ENCODE measurements around the gene ELFN1.

The ELFN1 gene

DNA sequence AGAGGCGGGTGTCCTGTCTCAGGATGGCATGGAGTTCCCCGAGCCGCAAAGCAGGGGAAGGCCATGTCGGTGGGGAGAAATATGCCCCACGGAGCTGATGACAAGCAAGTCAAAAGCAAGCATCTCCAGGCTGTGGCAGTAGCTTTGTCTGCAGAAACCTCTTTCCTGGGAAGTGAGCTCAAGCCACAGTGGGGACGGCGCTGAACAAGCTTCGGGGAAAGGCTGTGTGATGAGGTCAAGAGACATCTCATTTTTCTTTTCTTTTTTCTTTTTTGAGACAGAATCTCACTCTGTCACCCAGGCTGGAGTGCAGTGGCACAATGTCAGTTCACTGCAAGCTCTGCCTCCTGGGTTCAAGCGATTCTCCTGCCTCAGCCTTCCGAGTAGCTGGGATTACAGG lies 62.6 kb downstream of the ELFN1 start:
- TF ChIP-seq, protein P1, sequence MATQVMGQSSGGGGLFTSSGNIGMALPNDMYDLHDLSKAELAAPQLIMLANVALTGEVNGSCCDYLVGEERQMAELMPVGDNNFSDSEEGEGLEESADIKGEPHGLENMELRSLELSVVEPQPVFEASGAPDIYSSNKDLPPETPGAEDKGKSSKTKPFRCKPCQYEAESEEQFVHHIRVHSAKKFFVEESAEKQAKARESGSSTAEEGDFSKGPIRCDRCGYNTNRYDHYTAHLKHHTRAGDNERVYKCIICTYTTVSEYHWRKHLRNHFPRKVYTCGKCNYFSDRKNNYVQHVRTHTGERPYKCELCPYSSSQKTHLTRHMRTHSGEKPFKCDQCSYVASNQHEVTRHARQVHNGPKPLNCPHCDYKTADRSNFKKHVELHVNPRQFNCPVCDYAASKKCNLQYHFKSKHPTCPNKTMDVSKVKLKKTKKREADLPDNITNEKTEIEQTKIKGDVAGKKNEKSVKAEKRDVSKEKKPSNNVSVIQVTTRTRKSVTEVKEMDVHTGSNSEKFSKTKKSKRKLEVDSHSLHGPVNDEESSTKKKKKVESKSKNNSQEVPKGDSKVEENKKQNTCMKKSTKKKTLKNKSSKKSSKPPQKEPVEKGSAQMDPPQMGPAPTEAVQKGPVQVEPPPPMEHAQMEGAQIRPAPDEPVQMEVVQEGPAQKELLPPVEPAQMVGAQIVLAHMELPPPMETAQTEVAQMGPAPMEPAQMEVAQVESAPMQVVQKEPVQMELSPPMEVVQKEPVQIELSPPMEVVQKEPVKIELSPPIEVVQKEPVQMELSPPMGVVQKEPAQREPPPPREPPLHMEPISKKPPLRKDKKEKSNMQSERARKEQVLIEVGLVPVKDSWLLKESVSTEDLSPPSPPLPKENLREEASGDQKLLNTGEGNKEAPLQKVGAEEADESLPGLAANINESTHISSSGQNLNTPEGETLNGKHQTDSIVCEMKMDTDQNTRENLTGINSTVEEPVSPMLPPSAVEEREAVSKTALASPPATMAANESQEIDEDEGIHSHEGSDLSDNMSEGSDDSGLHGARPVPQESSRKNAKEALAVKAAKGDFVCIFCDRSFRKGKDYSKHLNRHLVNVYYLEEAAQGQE (IDR thresholded peaks at IDR 0.05; ENCODE audit: insufficient replicate concordance, low read depth), result no peak
- TF ChIP-seq, protein P2, sequence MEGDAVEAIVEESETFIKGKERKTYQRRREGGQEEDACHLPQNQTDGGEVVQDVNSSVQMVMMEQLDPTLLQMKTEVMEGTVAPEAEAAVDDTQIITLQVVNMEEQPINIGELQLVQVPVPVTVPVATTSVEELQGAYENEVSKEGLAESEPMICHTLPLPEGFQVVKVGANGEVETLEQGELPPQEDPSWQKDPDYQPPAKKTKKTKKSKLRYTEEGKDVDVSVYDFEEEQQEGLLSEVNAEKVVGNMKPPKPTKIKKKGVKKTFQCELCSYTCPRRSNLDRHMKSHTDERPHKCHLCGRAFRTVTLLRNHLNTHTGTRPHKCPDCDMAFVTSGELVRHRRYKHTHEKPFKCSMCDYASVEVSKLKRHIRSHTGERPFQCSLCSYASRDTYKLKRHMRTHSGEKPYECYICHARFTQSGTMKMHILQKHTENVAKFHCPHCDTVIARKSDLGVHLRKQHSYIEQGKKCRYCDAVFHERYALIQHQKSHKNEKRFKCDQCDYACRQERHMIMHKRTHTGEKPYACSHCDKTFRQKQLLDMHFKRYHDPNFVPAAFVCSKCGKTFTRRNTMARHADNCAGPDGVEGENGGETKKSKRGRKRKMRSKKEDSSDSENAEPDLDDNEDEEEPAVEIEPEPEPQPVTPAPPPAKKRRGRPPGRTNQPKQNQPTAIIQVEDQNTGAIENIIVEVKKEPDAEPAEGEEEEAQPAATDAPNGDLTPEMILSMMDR (IDR thresholded peaks at IDR 0.05; ENCODE audit: insufficient read depth, low read length), result no peak
- TF ChIP-seq GABPA (IDR thresholded peaks at IDR 0.05; ENCODE audit: low read depth), result no peak
- TF ChIP-seq POLR2AphosphoS5 (IDR thresholded peaks at IDR 0.05; ENCODE audit: low read depth), result no peak
- TF ChIP-seq SPI1 (IDR thresholded peaks at IDR 0.05; ENCODE audit: borderline replicate concordance, low read depth), result no peak
- no peaks in the 10 kb centered on the region for H3K27me3 ChIP-seq (ENCODE audit: insufficient read depth, poor library complexity, severe bottlenecking)
- no peak for DNase-seq (ENCODE audit: low read depth in 1 of 2, low spot score in 1 of 2)
- no peak overlapping the region for H3K4me3 ChIP-seq (replicated peaks; ENCODE audit: insufficient read depth, low read length)
- H3K27ac ChIP-seq (replicated peaks), result no peak overlapping the region

DNA sequence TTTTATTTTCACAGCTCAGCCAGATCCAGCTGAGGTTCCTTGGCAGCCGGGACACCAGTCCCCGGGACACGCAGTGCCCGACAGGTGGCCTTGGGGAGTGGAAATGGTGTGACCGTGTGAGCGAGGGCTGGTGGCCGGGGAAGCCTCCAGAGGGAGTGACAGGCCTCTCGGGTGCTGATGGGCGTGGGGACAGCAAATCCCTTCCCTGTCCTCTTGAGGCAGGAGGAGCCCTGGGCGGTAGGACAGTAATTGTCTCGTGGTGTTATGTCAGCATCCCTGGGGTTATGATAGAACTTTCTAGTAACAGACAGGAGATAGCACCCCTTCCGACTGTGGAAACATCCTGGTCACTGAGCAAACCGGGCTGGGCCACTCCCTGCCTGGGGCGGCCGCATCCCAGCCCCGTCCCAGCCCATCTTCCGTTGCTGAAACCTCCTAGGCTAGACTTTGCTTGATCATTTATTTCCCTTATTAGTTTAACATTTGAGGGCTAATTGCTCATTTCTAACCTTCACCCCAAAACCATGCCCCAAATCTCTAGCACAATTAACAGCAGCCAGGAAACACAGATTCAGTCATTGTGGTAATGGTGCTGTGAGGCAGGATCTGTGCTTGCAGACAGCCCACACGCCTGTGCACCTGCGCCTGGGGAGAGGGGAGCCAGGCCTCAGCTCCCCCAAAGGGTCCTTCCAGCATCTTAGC lies 63.3 kb downstream of the ELFN1 start:
- no peak for DNase-seq (ENCODE audit: low read depth in 1 of 2, low spot score in 1 of 2)
- Histone ChIP-seq H3K4me3 (replicated peaks; ENCODE audit: insufficient read depth, low read length) (no peak overlapping the region), H3K27ac (replicated peaks) (no peak overlapping the region), H3K27me3 (ENCODE audit: insufficient read depth, poor library complexity, severe bottlenecking) (no peaks in the 10 kb centered on the region)
- TF ChIP-seq, protein P2 (IDR thresholded peaks at IDR 0.05; ENCODE audit: insufficient read depth, low read length), result no peak
- TF ChIP-seq GABPA (IDR thresholded peaks at IDR 0.05; ENCODE audit: low read depth) (no peak), SPI1 (IDR thresholded peaks at IDR 0.05; ENCODE audit: borderline replicate concordance, low read depth) (no peak), POLR2AphosphoS5 (IDR thresholded peaks at IDR 0.05; ENCODE audit: low read depth) (no peak)
- TF ChIP-seq, protein P1 (IDR thresholded peaks at IDR 0.05; ENCODE audit: insufficient replicate concordance, low read depth), result no peak

DNA sequence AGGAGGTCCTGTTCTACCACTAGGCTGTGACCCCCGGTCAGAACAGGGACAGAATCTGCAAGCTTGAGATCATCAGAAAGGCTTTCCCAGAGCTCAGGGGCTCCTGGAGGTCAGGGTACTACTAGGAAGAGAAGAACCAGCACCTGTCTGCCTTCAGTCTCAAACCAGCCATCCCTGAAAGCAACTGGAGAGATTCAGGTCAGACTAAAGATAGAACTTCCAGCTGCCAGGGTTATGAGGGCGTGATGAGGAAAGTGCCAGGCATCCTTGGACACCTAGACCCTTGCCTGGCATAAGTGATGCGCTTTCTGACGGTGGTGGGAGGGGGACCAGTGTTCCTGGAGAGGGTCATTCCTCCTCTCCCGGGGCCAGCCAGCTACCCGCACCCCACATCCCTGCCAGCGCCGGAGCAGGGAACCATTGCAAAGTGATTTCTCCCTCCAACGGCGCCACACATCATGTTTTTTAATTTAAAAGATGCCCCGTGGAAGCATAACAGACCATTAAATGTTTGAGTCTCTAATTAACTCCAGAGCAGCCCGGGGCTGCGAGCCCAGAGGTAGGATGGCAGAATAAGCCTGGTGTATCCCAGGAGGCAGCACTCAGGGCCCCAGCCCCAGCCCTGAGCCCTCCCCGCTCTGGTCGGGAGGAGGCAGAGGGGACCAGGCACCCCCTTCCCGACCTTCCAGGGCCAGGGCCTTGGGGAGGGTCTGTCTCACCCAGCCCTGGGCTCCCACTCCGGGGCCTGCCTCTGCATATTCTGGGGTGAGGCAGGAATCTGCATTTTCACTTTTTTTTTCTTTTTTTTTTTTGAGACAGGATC lies 64.0 kb downstream of the ELFN1 start:
- no peaks in the 10 kb centered on the region for H3K27me3 ChIP-seq (ENCODE audit: insufficient read depth, poor library complexity, severe bottlenecking)
- no peak overlapping the region for H3K4me3 ChIP-seq (replicated peaks; ENCODE audit: insufficient read depth, low read length)
- H3K27ac ChIP-seq (replicated peaks), result no peak overlapping the region
- no peak for DNase-seq (ENCODE audit: low read depth in 1 of 2, low spot score in 1 of 2)
- TF ChIP-seq GABPA (IDR thresholded peaks at IDR 0.05; ENCODE audit: low read depth) (no peak), POLR2AphosphoS5 (IDR thresholded peaks at IDR 0.05; ENCODE audit: low read depth) (no peak)
- TF ChIP-seq, protein P1 (IDR thresholded peaks at IDR 0.05; ENCODE audit: insufficient replicate concordance, low read depth), result no peak
